Measurements from ENCODE around the gene SLC6A6.
"Not testable (repeated sequence)": the region's sequence is repeated elsewhere in the genome, so short reads cannot be mapped to it uniquely, and the experiment has no call there.

The SLC6A6 gene

DNA sequence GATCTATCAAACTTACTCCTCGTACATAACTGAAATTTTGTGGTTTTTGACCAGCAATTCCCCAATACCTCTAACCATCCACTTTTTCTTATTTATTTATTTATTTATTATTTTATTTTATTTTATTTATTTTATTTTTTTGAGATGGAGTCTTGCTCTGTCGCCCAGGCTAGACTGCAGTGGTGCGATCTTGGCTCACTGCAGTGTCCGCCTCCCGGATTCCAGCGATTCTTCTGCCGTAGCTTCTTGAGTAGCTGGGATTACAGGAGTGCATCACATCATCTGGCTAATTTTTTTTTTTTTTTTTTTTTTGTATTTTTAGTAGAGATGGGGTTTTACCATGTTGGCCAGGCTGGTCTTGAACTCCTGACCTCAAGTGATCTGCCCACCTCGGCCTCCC lies 35.3 kb downstream of the SLC6A6 start:
- not testable (repeated sequence) for DNase-seq

DNA sequence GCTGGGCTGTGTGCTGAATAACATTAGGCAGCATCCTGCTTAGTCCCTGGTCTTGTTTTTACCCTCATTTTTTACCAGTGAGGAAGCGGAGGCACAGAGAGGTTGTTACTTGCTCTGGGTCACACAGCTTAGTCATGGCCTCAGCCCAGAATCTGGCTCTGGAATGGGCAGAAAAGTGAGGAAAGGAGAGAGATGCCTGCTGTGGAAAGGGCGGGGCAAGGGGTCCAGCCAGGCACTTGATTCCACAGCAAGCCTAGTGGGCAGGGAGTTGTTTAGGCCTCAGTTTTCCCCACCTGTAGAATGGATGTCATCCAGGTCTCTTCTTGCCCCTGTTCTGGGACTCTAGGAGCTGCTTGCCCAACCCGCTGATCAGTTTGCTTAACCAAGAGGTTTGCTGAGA lies 35.9 kb downstream of the SLC6A6 start:
- no peak for DNase-seq

DNA sequence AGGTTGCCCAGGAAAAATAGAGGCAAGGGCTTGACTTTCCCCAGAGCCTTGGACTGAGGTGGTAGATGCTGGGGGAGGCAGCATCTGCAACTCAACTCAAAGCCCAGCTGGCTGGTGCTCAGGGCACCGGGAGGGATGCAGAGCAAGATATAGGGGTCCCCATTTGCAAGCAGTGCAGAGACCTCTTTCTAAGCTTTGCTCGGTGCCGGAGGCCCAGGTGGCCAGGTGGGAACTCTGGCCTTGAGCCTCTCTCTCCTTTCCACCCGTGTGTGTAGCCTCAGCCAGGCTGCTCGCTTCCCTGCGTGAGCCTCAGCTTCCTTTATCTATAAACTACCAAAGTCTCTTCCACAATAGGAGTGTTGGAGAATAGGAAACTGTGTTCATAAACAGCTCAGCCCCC lies 36.5 kb downstream of the SLC6A6 start:
- no peak for DNase-seq

DNA sequence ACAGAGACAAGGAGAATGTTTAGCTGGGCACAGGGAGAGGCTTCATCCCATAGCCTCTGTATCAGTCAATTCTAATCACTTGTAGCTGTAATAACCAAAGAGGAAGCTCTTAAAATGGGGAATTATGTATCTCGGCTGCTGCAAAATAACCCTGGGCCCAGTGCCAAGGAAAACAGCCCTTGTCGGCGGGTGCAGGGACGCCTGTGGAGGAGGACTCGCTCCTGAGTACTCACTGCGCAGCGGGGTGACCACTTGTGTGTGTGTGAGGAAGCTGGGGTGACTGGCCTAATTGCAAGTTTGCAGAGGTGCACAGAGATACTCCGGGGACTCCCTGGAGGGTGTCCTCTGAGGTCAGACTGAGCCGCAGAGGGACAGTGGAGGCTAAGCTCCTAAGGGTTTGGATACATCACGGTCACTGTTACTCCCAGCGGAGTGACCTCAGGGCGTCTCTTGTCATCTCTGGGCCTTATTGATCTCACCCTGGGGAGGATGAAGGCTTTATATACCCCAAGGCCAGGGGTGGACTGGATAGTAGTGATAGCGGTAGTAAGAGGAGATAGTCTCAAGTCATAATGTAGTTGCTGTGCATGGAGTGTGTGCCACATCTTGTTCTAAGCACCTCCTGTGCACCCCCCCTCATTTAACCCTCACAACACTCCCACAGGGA lies 37.2 kb downstream of the SLC6A6 start:
- DNase-seq: peak; percentile 57 to 68

DNA sequence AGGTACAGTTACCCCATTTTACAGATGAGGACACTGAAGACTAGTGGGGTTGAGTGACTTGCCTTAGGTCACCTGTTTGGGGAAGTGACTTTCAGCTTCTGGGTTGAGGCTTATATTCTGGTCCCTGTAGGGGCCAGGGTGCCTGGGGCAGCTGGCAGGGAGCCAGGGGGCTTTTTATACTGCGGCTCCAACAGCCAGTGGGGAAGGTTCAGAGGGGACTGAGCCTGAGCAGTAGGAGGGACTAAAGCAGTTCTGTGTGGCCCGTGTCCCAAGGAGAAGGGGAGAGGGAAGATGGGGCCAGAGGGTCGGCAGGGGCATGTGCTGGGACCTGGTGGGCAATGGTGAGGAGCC lies 37.7 kb downstream of the SLC6A6 start:
- no peak for DNase-seq

DNA sequence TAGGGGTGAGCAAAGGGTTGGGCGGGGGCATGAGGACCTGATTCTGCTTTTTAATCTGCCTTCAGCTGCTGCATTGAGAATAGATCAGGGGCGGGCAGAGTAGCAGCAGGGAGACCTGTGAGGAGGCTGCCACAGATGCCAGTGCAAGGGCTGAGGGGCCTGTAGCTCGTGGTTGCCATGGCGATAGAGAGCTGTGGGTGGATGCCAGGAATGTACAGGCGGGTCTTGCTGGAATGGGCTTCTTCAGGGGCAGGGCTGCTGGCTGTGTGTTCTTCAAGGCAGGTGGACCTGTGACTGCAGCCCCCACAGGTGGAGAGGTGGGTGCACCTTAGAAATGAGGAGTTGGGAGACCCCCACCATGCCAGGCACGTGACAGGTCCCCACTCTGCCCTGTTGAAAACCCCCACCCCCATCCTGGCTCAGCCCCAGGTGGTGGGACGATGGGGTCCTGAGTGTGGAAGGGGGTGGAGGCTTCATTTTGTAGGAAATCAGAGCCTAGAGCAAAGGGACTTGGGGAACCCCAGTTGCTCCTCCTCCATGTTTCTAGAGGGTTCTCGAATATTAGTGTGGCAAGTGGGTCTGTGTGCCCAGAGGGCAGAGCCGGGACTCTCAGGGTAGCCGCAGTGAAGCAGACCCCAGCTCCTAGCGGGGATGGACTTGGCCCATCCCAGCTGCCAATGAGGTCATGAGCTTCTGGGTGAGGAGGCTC lies 38.3 kb downstream of the SLC6A6 start:
- no peak for DNase-seq

DNA sequence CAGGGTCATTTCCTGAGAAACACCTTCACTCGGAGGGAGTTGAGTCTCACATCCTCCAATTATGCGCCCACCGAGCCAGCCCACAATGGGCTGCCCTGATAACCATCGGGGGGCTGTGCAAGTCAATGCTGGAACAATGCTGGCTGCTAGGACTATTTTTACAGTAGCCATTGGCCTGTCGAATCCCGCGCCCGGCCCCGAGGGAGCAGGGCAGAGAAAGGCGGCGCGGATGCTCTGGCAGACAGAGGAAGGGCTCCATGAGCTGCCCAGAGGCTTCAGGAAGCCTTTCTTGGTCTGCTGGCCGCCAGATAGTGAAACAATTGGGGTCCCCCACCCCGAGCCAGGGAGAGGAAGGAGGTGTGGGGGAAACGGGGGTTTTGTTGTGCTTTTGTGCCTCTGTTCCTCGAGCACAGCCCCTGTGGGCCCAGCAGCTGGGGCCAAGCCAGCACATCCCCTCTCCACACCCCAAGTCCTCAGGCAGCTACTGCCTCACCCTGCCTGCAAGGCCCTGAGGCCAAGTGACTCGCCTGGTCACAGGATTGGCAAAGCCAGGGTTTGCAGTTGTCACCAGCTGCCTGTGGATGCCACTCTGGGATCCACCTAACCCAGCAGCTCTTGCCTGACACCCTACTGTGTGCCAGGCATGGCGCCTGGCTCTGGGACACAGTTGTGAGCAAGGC lies 39.0 kb downstream of the SLC6A6 start:
- DNase-seq: peak in 1 of 2 donors; percentile 15

DNA sequence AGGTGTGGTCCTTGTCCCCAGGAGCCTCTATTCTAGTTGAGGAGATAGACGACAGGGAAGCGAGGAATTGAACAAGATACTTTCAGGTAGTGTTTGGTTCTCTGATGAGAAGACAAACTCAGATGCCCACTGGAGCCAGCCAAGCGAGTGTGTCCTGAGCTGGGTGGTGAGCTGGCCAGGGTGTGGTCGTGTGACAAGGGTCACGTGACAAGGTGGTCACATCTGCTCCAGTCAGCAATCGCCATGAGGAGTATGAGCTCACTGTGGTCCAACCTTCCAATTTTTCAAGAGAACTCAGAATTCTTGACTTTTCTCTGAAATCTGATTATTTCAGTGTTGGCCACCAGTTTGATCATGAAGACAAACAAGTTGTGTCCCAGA lies 39.5 kb downstream of the SLC6A6 start:
- DNase-seq: no peak

DNA sequence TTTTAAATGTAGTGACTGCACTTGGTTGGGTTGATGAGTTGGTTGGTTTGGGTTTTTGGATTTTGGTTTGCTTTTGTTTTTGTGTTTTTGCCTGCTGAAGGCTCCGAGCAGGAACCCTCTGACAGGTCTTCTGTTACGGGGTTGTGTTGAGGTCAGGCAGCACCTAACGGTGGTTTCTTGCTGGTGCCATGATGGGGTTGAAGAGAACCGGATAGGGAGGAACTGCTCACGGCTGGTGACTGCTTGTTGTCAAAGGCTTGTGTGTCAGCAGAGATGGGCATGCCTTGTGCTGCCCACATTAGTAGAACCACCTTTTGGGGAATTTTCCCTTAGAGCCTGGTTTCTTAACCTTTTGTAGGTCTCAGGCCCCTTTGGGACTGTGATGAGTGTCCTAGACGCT lies 42.0 kb downstream of the SLC6A6 start:
- DNase-seq: no peak

DNA sequence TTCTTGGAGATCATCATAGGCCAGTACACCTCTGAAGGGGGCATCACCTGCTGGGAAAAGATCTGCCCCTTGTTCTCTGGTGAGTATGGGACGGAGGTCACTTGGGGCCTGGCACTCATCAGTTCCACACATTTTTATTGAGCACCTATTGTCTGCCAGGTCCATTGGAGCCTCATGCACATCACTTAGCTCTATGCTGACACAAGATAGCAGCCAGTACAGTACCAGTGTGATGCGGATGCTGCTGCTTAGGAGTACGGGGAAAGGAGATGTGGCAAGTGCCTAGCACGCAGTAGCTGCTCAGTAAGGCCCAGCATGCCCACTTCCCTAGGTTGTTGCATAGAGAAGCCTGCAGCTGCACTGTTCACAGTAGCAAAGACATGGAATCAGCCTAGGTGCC lies 43.4 kb downstream of the SLC6A6 start:
- no peak for DNase-seq

DNA sequence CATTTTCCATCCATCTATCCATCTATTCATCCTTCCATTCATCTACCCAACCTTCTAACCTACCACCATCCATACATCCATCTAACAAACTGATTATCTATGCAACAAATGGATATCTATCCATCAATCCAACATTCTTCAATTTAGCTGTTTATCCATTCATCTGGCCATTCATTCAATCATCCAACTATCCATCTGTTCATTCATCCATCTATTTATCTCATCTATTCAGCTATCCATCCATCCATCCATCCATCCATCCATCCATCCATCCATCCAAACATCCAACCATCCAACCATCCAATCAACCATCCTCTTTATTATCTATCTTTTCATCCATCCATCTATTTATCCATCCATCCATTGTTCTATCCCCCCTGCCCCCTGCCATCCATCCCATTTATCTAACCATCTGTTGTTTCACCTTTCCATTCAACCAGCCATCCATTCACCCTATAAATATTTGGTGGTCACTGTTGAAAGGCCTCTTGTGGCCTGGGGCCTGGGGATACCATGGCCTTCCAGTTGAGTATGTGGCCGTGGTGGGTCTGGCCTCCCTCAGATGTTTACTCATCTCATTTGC lies 44.7 kb downstream of the SLC6A6 start:
- DNase-seq: no peak

DNA sequence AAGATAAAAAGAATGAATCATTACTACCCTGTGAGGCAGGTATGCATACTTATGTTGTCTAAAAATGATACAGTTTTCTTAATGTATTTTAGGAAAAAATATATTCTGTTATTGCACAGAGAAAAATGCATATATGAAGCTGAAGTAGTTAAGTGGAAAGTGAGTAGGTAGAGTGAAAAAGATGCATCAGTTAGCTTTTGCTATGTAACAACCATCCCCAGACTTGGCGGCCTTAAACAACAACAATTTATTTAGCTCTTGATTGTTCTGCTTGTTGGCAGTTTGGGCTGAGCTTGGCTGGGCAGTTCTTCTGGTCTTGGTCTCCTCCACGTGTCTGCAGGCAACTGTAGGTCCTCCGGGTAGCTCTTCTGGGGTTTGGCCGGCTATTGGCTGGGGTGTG lies 45.7 kb downstream of the SLC6A6 start:
- no peak for DNase-seq

DNA sequence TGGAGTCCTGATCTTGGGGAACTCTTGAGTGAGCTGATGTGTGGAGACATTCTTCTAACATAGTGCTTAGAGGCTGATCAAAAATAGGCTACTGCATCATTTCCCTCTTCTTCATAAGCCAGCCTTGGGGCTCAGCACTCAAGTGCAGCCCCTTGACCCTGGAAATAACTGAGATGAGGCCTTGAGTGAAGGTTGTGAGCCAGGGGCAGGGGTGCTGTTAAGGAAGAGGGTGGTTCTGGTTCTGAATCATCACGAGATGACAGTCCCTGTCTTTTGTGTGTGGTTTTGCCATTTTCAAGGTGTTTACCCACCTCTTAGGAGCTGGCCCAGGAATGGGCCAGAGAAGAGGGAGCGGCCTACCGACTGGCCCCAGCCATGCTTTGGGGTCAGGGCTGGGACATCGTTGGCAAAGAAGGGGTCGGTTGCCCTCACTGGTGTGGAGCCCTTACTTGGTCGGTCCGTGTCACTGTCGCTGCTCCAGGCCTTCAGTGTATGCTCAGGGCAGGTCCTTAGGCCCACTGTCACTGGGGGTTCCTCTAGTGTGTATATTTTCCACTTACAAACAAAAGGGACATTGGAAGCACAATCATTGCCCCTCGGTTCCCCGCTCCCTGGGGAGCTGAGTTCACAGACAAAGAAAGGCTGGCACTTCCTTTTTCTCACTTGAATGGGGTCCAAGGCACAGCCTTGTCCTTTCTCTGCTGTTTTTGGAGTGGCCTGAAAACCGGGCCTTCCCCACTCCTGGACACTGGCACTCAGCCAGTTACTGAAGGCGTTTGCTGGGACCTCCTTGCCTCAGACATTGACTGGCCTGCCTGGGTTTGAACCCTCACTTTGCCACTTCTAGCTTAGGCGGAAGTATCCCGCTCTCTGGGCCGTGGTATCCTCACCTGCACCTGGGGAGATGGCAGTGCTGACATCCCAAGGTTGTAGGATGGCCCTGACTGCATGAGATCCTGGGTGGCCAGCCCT lies 46.6 kb downstream of the SLC6A6 start:
- DNase-seq: no peak

DNA sequence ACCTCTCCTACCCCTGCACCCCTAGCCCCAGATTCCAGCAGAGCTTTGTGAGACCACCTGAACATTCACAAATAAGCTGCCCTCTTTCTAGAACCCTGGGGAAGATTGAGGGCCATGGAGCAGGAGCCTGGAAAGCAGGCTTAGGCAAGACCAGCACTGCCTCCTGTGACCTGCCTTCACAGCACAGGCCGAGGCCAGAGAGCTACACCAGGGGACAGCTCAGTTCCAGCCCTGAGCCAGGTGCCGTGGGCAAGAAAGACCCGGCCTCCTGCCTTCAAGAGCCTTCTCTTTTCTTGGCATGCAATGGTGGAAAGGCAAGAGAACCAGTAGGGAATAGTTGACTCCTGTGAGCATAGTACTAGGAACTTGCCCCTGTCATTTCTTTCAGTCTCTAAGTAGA lies 48.1 kb downstream of the SLC6A6 start:
- no peak for DNase-seq

DNA sequence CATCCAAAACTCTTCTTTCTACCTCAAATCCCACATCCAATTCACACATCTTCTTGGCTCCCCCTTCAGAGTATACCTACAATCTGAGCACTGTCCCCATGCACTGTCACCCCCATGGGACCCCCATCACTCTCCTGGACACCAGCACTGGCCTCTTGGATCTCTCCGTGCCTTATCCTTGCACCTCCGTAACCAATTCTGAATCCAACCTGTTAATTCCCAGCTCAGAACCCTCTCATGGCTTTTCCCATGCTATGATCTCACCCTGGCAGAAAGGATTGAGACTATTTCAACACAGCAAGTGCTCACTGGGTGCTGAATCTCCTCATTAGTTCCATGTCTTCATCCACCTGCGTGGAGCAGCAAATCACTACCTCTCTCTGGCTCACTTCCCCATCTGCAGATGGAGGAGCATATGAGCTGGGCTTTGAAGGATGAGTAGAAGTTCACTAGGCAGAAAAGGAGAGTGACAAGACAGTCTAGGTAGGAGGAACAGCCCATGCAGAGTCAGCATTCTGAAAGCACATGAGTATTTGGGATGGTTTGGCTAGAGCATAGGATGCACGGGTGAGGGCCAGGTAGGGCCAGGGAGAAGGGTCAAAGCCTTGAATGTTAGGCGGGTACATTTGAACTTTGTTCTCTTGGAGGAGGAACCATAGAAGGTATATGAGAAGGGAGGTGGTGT lies 48.7 kb downstream of the SLC6A6 start:
- DNase-seq: no peak

DNA sequence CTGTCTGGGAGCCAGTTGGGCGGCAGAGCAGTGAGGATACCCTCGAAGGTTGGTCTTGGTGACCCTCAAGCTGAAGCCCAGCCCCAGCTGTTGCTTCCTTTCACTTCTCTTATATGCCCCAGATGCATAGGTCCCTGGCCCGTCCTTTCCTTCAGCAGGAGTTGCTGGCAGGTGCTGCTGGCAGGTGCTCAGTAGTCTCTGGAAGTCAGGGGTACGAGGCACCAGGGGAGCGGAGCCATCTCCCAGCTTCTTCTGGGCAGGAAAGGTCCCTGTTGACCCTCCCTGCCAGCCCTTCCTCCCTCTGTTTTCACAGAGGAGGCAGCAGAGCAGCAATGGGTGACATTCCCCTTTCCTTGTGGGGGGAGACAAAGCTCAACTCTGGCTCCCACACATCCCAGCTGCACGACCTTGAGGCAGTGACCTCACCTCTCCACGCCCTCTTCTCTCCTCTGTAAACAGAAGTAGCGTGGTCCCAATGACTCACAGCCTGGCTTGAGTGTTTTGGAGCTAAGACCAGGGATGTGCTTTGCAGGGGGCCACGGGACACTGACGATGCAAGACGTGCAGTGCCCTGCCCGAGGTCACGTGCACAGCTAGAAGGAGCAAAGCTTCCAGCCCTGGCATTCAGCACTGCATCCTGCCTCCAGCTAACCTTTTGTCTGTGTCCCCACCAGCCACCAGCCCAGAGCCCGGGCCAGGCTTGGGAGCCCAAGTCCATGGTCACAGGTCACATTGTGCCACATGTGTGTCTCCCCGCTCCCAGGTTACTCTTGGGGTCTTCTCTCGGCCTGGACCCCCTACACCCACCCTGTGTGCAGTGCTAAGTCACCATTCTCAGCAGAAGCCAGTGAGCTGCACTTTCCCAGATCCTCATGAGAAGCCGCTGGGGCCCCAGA lies 49.7 kb downstream of the SLC6A6 start:
- no peak for DNase-seq

DNA sequence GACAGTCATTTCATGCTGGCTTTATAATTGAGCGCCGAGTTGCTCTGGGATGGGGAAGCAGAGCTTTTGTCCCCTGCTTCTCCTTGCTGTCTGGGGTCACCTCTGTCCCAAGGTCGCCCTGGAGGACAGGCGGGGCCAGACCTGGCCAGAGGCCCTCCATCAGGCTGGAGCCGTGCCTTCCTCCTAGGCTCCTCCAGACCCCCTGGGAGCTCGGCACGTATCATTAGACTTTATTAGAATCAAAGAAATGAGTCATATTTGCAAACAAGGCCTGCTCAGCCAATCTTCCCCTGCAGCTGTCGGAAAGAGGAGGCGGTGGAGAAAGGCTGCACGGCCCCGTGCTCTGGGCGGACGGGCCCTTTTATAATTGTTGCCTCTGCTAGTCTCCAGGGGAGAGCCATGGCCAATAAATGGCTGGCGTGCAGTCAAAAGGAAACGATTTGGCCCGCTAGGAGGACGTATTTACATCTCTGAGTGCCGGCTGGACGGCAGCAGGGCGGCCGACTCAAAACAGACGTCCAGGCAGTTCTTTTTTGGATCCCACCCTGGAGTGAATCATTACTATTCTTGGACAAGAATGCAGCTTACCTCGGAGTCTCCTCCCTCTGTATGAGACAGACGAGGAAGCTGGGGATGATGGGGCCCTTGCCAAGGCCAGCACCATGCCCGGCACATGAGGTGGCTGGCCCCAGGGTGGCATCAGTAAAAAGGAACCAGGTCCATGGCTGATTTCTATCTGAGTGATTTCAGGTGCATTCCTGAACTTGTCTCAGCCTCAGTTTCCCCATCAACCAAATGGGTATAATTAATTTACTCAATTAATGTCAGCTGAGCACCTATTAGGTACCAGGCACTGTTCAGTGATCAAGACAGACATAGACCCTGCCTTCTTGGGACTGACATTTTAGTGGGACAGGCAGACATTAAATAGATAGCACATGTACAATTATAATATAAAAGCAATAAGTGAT lies 50.6 kb downstream of the SLC6A6 start:
- DNase-seq: no peak

DNA sequence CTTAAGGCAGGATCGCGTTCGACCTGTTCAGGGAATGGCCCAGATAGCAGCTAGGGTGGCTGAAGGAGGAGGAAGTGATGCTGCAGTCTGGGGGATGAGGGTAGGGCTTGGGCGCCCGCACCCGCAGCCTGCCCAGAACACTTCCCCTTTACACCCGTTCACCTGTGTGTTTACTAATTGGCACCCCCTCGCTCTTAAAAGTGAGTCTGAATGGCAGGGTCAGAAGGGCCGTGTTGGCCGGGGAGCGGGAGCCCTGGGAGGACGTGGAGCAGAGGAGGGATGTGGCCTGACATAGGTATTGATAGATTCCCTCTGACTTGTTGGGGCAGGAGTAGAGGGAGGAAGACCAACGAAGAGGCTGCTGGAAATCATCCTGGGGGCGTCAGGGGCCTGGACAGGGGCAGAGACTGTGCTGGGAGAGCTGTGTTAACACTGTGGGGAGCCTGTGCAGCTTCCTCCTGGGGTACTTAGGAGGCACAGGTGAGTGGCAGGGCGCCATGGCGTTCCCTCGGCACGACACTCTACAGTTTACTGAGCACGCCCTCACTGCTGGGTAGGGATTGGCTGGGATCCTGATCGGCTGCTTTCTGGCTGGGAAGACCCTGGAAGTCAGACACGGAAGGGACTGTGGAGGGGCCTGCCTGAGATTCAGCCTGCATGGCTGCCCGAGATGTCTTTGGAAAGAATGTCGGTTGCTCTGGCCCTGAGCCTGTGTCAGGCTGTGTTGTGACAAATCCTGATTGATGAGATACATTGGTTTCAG lies 51.7 kb downstream of the SLC6A6 start:
- no peak for DNase-seq
